ENCODE measurements around the gene MYO9A.

The MYO9A gene

GRCh38 chr15:71792521-71792920 lies 325.4 kb downstream of the MYO9A start:
- Histone ChIP-seq H3K9me3 (ENCODE audit: severe bottlenecking) (no peaks in the 10 kb centered on the region), H3K27ac (ENCODE audit: poor library complexity, severe bottlenecking) (peak overlapping the region; percentile 86), H3K4me3 (ENCODE audit: severe bottlenecking) (no peak overlapping the region), H3K36me3 (ENCODE audit: low read depth) (no peaks in the 10 kb centered on the region), H3K27me3 (ENCODE audit: insufficient read depth, poor library complexity, severe bottlenecking) (no peaks in the 10 kb centered on the region), H3K4me1 (ENCODE audit: insufficient read depth, poor library complexity, severe bottlenecking) (peaks cover 34% of the 10 kb centered on the region)
- no peak for TF ChIP-seq CTCF (IDR thresholded peaks at IDR 0.05; ENCODE audit: poor library complexity, severe bottlenecking)
- peak; percentile 72 for DNase-seq (ENCODE audit: low spot score)
- ATAC-seq (ENCODE audit: low read depth): peak; percentile 60

GRCh38 chr15:71791975-71792374 lies 326.0 kb downstream of the MYO9A start:
- Histone ChIP-seq H3K4me3 (ENCODE audit: severe bottlenecking) (no peak overlapping the region), H3K4me1 (ENCODE audit: insufficient read depth, poor library complexity, severe bottlenecking) (peaks cover 34% of the 10 kb centered on the region), H3K27ac (ENCODE audit: poor library complexity, severe bottlenecking) (peak overlapping the region; percentile 86), H3K36me3 (ENCODE audit: low read depth) (no peaks in the 10 kb centered on the region), H3K27me3 (ENCODE audit: insufficient read depth, poor library complexity, severe bottlenecking) (no peaks in the 10 kb centered on the region), H3K9me3 (ENCODE audit: severe bottlenecking) (no peaks in the 10 kb centered on the region)
- ATAC-seq (ENCODE audit: low read depth): no peak
- DNase-seq (ENCODE audit: low spot score): peak; percentile 42
- no peak for TF ChIP-seq CTCF (IDR thresholded peaks at IDR 0.05; ENCODE audit: poor library complexity, severe bottlenecking)

GRCh38 chr15:71790081-71790480 lies 327.9 kb downstream of the MYO9A start:
- TF ChIP-seq CTCF (IDR thresholded peaks at IDR 0.05; ENCODE audit: poor library complexity, severe bottlenecking): no peak
- ATAC-seq (ENCODE audit: low read depth): peak; percentile 72
- peak; percentile 92 for DNase-seq (ENCODE audit: low spot score)
- Histone ChIP-seq H3K4me1 (ENCODE audit: insufficient read depth, poor library complexity, severe bottlenecking) (peaks cover 34% of the 10 kb centered on the region), H3K36me3 (ENCODE audit: low read depth) (no peaks in the 10 kb centered on the region), H3K9me3 (ENCODE audit: severe bottlenecking) (no peaks in the 10 kb centered on the region), H3K27ac (ENCODE audit: poor library complexity, severe bottlenecking) (peak overlapping the region; percentile 86), H3K27me3 (ENCODE audit: insufficient read depth, poor library complexity, severe bottlenecking) (no peaks in the 10 kb centered on the region), H3K4me3 (ENCODE audit: severe bottlenecking) (no peak overlapping the region)

GRCh38 chr15:71789616-71790015 lies 328.3 kb downstream of the MYO9A start:
- peak overlapping the region; percentile 86 for H3K27ac ChIP-seq (ENCODE audit: poor library complexity, severe bottlenecking)
- peaks cover 34% of the 10 kb centered on the region for H3K4me1 ChIP-seq (ENCODE audit: insufficient read depth, poor library complexity, severe bottlenecking)
- H3K9me3 ChIP-seq (ENCODE audit: severe bottlenecking): no peaks in the 10 kb centered on the region
- H3K27me3 ChIP-seq (ENCODE audit: insufficient read depth, poor library complexity, severe bottlenecking): no peaks in the 10 kb centered on the region
- no peak for TF ChIP-seq CTCF (IDR thresholded peaks at IDR 0.05; ENCODE audit: poor library complexity, severe bottlenecking)
- H3K36me3 ChIP-seq (ENCODE audit: low read depth): no peaks in the 10 kb centered on the region
- DNase-seq (ENCODE audit: low spot score): no peak
- H3K4me3 ChIP-seq (ENCODE audit: severe bottlenecking): no peak overlapping the region
- ATAC-seq (ENCODE audit: low read depth): no peak

- H3K36me3 ChIP-seq (ENCODE audit: low read depth): no peaks in the 10 kb centered on the region
- DNase-seq (ENCODE audit: low spot score): peak; percentile 17
- no peak for TF ChIP-seq CTCF (IDR thresholded peaks at IDR 0.05; ENCODE audit: poor library complexity, severe bottlenecking)
- peak overlapping the region; percentile 86 for H3K27ac ChIP-seq (ENCODE audit: poor library complexity, severe bottlenecking)
- H3K27me3 ChIP-seq (ENCODE audit: insufficient read depth, poor library complexity, severe bottlenecking): no peaks in the 10 kb centered on the region
- peaks cover 34% of the 10 kb centered on the region for H3K4me1 ChIP-seq (ENCODE audit: insufficient read depth, poor library complexity, severe bottlenecking)
- no peaks in the 10 kb centered on the region for H3K9me3 ChIP-seq (ENCODE audit: severe bottlenecking)
- H3K4me3 ChIP-seq (ENCODE audit: severe bottlenecking): no peak overlapping the region
- no peak for ATAC-seq (ENCODE audit: low read depth)
These were observed 329.0 kb downstream of the MYO9A start for GRCh38 chr15:71788646-71789579.
